Astrocyte (in vitro differentiated cells and primary cell): ENCODE measurements around the gene RPS6KA3. TPM values are rescaled to one million over a fixed set of nuclear protein-coding genes. Genes with fewer than 3 reads are reported as not detected.

ENCODE experiments used
- DNase-seq: peaks from one replicate; pipeline ENCODE4 v3.0.0-alpha.2; 2010; ENCODE audit warnings: low read depth
- FAIRE-seq: peaks from 2 replicates; lab custom pipeline; 2011; peaks lifted over from hg19 to GRCh38; lab: Jason Lieb, UNC
- H2AFZ ChIP-seq: 2 replicates; pipeline ENCODE4 v1.6.0; 2012; ENCODE audit warnings: low read depth, low read length, inconsistent platforms
- H3K27ac ChIP-seq: 2 replicates; pipeline ENCODE4 v1.5.1; 2011; ENCODE audit warnings: low read depth, low read length, inconsistent platforms
- H3K27me3 ChIP-seq: 2 replicates; pipeline ENCODE4 v1.6.0; 2011; ENCODE audit warnings: low read length, inconsistent platforms; ENCODE audit not compliant: insufficient read depth
- H3K36me3 ChIP-seq: 2 replicates; pipeline ENCODE4 v1.5.1; 2011; ENCODE audit warnings: low read length, inconsistent platforms; ENCODE audit not compliant: insufficient read depth
- H3K4me1 ChIP-seq: 2 replicates; pipeline ENCODE4 v1.5.1; 2011; ENCODE audit warnings: low read length, inconsistent platforms; ENCODE audit not compliant: insufficient read depth
- H3K4me2 ChIP-seq: 2 replicates; pipeline ENCODE4 v1.6.0; 2012; ENCODE audit warnings: low read length, inconsistent platforms
- H3K4me3 ChIP-seq: 2 replicates; pipeline ENCODE4 v1.5.1; 2011; ENCODE audit warnings: low read depth, mild to moderate bottlenecking, low read length, inconsistent platforms; ENCODE audit not compliant: insufficient read depth
- H3K79me2 ChIP-seq: 2 replicates; pipeline ENCODE4 v1.6.0; 2012; ENCODE audit warnings: mild to moderate bottlenecking, low read length, inconsistent platforms; ENCODE audit not compliant: insufficient read depth
- H3K9ac ChIP-seq: 2 replicates; pipeline ENCODE4 v1.6.0; 2012; ENCODE audit warnings: mild to moderate bottlenecking, low read length, inconsistent platforms
- H3K9me3 ChIP-seq: 2 replicates; pipeline ENCODE4 v1.5.1; 2012; ENCODE audit warnings: low read depth, mild to moderate bottlenecking, low read length, inconsistent platforms; ENCODE audit not compliant: insufficient read depth
- H4K20me1 ChIP-seq: 2 replicates; pipeline ENCODE4 v1.6.0; 2012; ENCODE audit warnings: low read length, inconsistent platforms; ENCODE audit not compliant: insufficient read depth
- H3K27ac Mint-ChIP-seq: one replicate; pipeline ENCODE4 v1.8.0; 2021; ENCODE audit warnings: mild to moderate bottlenecking, mixed read lengths; ENCODE audit not compliant: unreplicated experiment
- H3K27me3 Mint-ChIP-seq: one replicate; pipeline ENCODE4 v1.8.0; 2021; ENCODE audit warnings: low read depth, mixed read lengths; ENCODE audit not compliant: unreplicated experiment
- H3K36me3 Mint-ChIP-seq: one replicate; pipeline ENCODE4 v1.8.0; 2021; ENCODE audit warnings: low read depth, mixed read lengths; ENCODE audit not compliant: unreplicated experiment
- H3K4me1 Mint-ChIP-seq: one replicate; pipeline ENCODE4 v1.8.0; 2021; ENCODE audit warnings: low read depth, mixed read lengths; ENCODE audit not compliant: unreplicated experiment
- H3K4me3 Mint-ChIP-seq: one replicate; pipeline ENCODE4 v1.8.0; 2021; ENCODE audit warnings: mild to moderate bottlenecking, moderate library complexity, mixed read lengths; ENCODE audit not compliant: unreplicated experiment
- H3K9me3 Mint-ChIP-seq: one replicate; pipeline ENCODE4 v1.8.0; 2021; ENCODE audit warnings: mild to moderate bottlenecking, mixed read lengths; ENCODE audit not compliant: unreplicated experiment
- CTCF ChIP-seq: IDR thresholded peaks from 2 replicates; pipeline ENCODE4 v1.5.1; 2011; ENCODE audit warnings: low read depth, mild to moderate bottlenecking, inconsistent platforms, low read length, moderate library complexity; ENCODE audit not compliant: insufficient read depth
- EZH2 ChIP-seq: IDR thresholded peaks from 2 replicates; pipeline ENCODE4 v1.6.1; 2012; ENCODE audit warnings: mild to moderate bottlenecking, low read length, inconsistent platforms; ENCODE audit not compliant: insufficient read depth
- total RNA-seq: library from RNA; stranded (reverse); gene quantifications from 2 replicates; pipeline ENCODE4 v1.2.1, GENCODE V29; 2021

The RPS6KA3 gene
- total RNA-seq, 1 donor from 2014 or later, result 34.3 TPM

- FAIRE-seq (no peak), DNase-seq (no peak)
- Histone ChIP-seq H3K4me1 (peaks cover 3% of the 10 kb centered on the region), H3K4me3 (no peak overlapping the region), H3K36me3 (no peaks in the 10 kb centered on the region), H3K9me3 (no peaks in the 10 kb centered on the region), H3K4me2 (no peak overlapping the region), H3K9ac (no peak overlapping the region), H3K79me2 (peaks cover 3% of the 10 kb centered on the region), H3K27ac (no peak overlapping the region), H4K20me1 (no peaks in the 10 kb centered on the region), H2AFZ (no peak overlapping the region), H3K27me3 (no peaks in the 10 kb centered on the region)
- Mint-ChIP-seq H3K36me3 (peaks cover 8% of the 10 kb centered on the region), H3K27ac (no peak overlapping the region), H3K4me1 (peaks cover 7% of the 10 kb centered on the region), H3K4me3 (no peak overlapping the region), H3K9me3 (no peaks in the 10 kb centered on the region), H3K27me3 (no peaks in the 10 kb centered on the region)
- TF ChIP-seq EZH2 (no peak), CTCF (no peak)
Observed at GRCh38 chrX:20228245-20228644, 38.5 kb downstream of the RPS6KA3 start.

GRCh38 chrX:20227116-20227515 is 39.6 kb downstream of the RPS6KA3 start:
- TF ChIP-seq EZH2 (no peak), CTCF (no peak)
- Histone ChIP-seq H3K4me1 (peaks cover 3% of the 10 kb centered on the region), H3K9ac (no peak overlapping the region), H3K4me2 (no peak overlapping the region), H3K36me3 (no peaks in the 10 kb centered on the region), H3K27ac (no peak overlapping the region), H3K9me3 (no peaks in the 10 kb centered on the region), H3K79me2 (peaks cover 3% of the 10 kb centered on the region), H2AFZ (no peak overlapping the region), H3K4me3 (no peak overlapping the region), H3K27me3 (no peaks in the 10 kb centered on the region), H4K20me1 (no peaks in the 10 kb centered on the region)
- no peak overlapping the region for H3K27ac Mint-ChIP-seq
- DNase-seq, result no peak
- H3K4me3 Mint-ChIP-seq, result no peak overlapping the region
- H3K4me1 Mint-ChIP-seq, result peaks cover 7% of the 10 kb centered on the region
- H3K27me3 Mint-ChIP-seq, result no peaks in the 10 kb centered on the region
- FAIRE-seq, result no peak
- peaks cover 8% of the 10 kb centered on the region for H3K36me3 Mint-ChIP-seq
- no peaks in the 10 kb centered on the region for H3K9me3 Mint-ChIP-seq

- H3K27ac Mint-ChIP-seq, result no peak overlapping the region
- no peaks in the 10 kb centered on the region for H3K27me3 Mint-ChIP-seq
- TF ChIP-seq CTCF (no peak), EZH2 (no peak)
- DNase-seq (no peak), FAIRE-seq (no peak)
- Histone ChIP-seq H3K4me2 (peak overlapping the region; percentile 50), H3K27me3 (no peaks in the 10 kb centered on the region), H3K9me3 (no peaks in the 10 kb centered on the region), H3K27ac (peak overlapping the region; percentile 4), H3K4me3 (no peak overlapping the region), H2AFZ (no peak overlapping the region), H3K36me3 (no peaks in the 10 kb centered on the region), H3K9ac (no peak overlapping the region), H3K79me2 (peaks cover 12% of the 10 kb centered on the region), H3K4me1 (peaks cover 3% of the 10 kb centered on the region), H4K20me1 (no peaks in the 10 kb centered on the region)
- H3K36me3 Mint-ChIP-seq, result peaks cover 5% of the 10 kb centered on the region
- H3K4me1 Mint-ChIP-seq, result peaks cover 7% of the 10 kb centered on the region
- no peaks in the 10 kb centered on the region for H3K9me3 Mint-ChIP-seq
- no peak overlapping the region for H3K4me3 Mint-ChIP-seq
Observed at GRCh38 chrX:20225488-20225833, 41.2 kb downstream of the RPS6KA3 start.
